GM12865 (cell line): ENCODE results near the gene ADAMTS6.
A peak's percentile ranks its signal among the peaks of the same experiment; 100 is the strongest.

Experiments
- DNase-seq: peaks from one replicate; pipeline ENCODE4 v3.0.0; 2010; ENCODE audit warnings: low read depth
- H3K4me3 ChIP-seq: 2 replicates; pipeline ENCODE4 v1.5.1; 2011; ENCODE audit warnings: mild to moderate bottlenecking, low read depth, low read length, control low read depth
- CTCF ChIP-seq: IDR thresholded peaks from 2 replicates; pipeline ENCODE4 v1.5.1; 2011; ENCODE audit warnings: low read length, control low read depth, low read depth, inconsistent platforms; ENCODE audit not compliant: insufficient read depth; ENCODE audit errors: missing control alignments

Gene ADAMTS6

GRCh38 chr5:65356274-65356673 is 125.4 kb downstream of the ADAMTS6 start:
- no peak overlapping the region for H3K4me3 ChIP-seq
- no peak for DNase-seq
- no peak for TF ChIP-seq CTCF

- no peak for DNase-seq
- no peak for TF ChIP-seq CTCF
- H3K4me3 ChIP-seq = no peak overlapping the region
Observed at GRCh38 chr5:65355301-65355700, 126.4 kb downstream of the ADAMTS6 start.

- no peak overlapping the region for H3K4me3 ChIP-seq
- TF ChIP-seq CTCF = no peak
- no peak for DNase-seq
Observed at GRCh38 chr5:65341835-65342234, 139.9 kb downstream of the ADAMTS6 start.

- no peak for DNase-seq
- H3K4me3 ChIP-seq = no peak overlapping the region
- TF ChIP-seq CTCF = no peak
Observed at GRCh38 chr5:65338606-65339151, 143.0 kb downstream of the ADAMTS6 start.

- no peak overlapping the region for H3K4me3 ChIP-seq
- TF ChIP-seq CTCF = no peak
- peak; percentile 2 for DNase-seq
Observed at GRCh38 chr5:65334077-65334476, 147.6 kb downstream of the ADAMTS6 start.

GRCh38 chr5:65332591-65332990 is 149.1 kb downstream of the ADAMTS6 start:
- DNase-seq = no peak
- no peak for TF ChIP-seq CTCF
- H3K4me3 ChIP-seq = no peak overlapping the region

- H3K4me3 ChIP-seq = no peak overlapping the region
- no peak for TF ChIP-seq CTCF
- DNase-seq = no peak
Observed at GRCh38 chr5:65329266-65329665, 152.5 kb downstream of the ADAMTS6 start.
